COLO829 (cell line): ENCODE measurements around the gene CANT1.
"Not testable (repeated sequence)": the region's sequence is repeated elsewhere in the genome, so short reads cannot be mapped to it uniquely, and the experiment has no call there.

Experiments
- DNase-seq: peaks from one replicate; pipeline ENCODE4 v3.0.0; 2012; ENCODE audit warnings: low spot score

CANT1 gene

GRCh38 chr17:78959803-78960202 lies 49.8 kb downstream of the CANT1 start:
- no peak for DNase-seq

GRCh38 chr17:78958641-78959127 lies 50.9 kb downstream of the CANT1 start:
- DNase-seq = no peak

GRCh38 chr17:78957128-78957527 lies 52.4 kb downstream of the CANT1 start:
- DNase-seq = no peak

- DNase-seq = no peak
Measured at GRCh38 chr17:78956254-78956653, 53.3 kb downstream of the CANT1 start.

GRCh38 chr17:78954684-78955083 lies 54.9 kb downstream of the CANT1 start:
- no peak for DNase-seq

GRCh38 chr17:78953356-78954350 lies 55.9 kb downstream of the CANT1 start:
- no peak for DNase-seq

GRCh38 chr17:78952706-78953105 lies 56.9 kb downstream of the CANT1 start:
- DNase-seq = no peak

GRCh38 chr17:78951967-78952551 lies 57.5 kb downstream of the CANT1 start:
- no peak for DNase-seq

- no peak for DNase-seq
Measured at GRCh38 chr17:78950870-78951269, 58.7 kb downstream of the CANT1 start.

- DNase-seq = no peak
Measured at GRCh38 chr17:78947235-78948149, 62.1 kb downstream of the CANT1 start.

- DNase-seq = no peak
Measured at GRCh38 chr17:78946631-78947030, 62.9 kb downstream of the CANT1 start.

GRCh38 chr17:78946131-78946530 lies 63.4 kb downstream of the CANT1 start:
- no peak for DNase-seq

GRCh38 chr17:78945455-78945854 lies 64.1 kb downstream of the CANT1 start:
- not testable (repeated sequence) for DNase-seq

- DNase-seq = no peak
Measured at GRCh38 chr17:78944956-78945355, 64.6 kb downstream of the CANT1 start.

- DNase-seq = no peak
Measured at GRCh38 chr17:78944026-78944425, 65.5 kb downstream of the CANT1 start.
